ENCODE data around the gene CHST8. TPM values are rescaled to one million over a fixed set of nuclear protein-coding genes. Genes with fewer than 3 reads are reported as not detected.

Gene CHST8
- total RNA-seq, 2 donors from 2014 or later, result not detected

DNA sequence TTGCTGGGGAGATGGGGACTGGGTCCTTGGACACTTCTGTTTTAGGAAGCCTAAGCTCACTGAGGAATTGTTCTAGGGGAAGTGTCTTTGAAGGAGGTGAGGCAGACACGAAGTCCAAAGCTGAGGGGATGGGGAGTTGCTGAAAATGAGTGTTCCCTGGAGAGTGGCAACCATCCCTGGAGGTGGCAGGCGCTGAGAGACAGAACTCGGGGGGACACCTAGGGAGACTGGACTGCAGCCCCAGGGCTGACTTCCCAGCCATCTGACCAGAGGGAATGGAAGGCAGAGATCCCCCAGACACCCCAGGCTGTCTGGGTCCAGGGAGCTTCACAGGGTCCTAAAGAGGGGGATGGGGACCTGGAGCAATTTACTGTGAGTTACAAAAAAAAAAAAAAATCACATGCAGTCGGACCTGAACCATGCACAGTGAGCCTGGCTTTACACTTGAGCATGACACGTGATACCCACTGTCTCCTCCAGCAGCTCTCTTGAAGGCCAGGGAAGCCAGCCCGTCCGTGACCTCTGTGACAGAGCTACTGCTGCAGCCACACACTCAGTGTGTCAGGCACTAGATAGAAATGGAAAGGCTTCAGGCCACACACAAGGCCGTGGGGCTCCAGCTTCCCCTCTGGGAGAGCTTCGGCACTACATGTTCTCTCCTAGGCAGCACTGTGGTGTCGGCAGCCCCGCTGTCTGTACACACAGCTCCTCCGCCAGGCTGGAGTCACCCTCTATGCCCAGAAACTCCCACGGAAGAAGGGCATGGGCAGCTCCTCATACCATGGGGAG is 97.8 kb downstream of the CHST8 start:
- no peak for DNase-seq (ENCODE audit: low spot score)
- no peak overlapping the region for H3K4me3 Mint-ChIP-seq
- ATAC-seq, result no peak
- H3K27me3 Mint-ChIP-seq, result peaks cover 13 to 18% of the 10 kb centered on the region in 2 donors
- no peaks in the 10 kb centered on the region for H3K9me3 Mint-ChIP-seq
- no peaks in the 10 kb centered on the region for H3K36me3 Mint-ChIP-seq
- no peaks in the 10 kb centered on the region for H3K4me1 Mint-ChIP-seq (ENCODE audit: low read depth in 2 of 2)
- no peak overlapping the region for H3K27ac Mint-ChIP-seq

- Mint-ChIP-seq H3K4me1 (ENCODE audit: low read depth in 2 of 2) (no peaks in the 10 kb centered on the region), H3K36me3 (no peaks in the 10 kb centered on the region), H3K9me3 (no peaks in the 10 kb centered on the region), H3K27me3 (peaks cover 12 to 13% of the 10 kb centered on the region in 2 donors), H3K27ac (no peak overlapping the region), H3K4me3 (no peak overlapping the region)
- ATAC-seq (no peak), DNase-seq (ENCODE audit: low spot score) (no peak)
These were observed 98.4 kb downstream of the CHST8 start for GRCh38 chr19:33720155-33720493.

- Mint-ChIP-seq H3K27me3 (peaks cover 11 to 13% of the 10 kb centered on the region in 2 donors), H3K9me3 (no peaks in the 10 kb centered on the region), H3K36me3 (no peaks in the 10 kb centered on the region), H3K27ac (no peak overlapping the region), H3K4me3 (no peak overlapping the region), H3K4me1 (ENCODE audit: low read depth in 2 of 2) (no peaks in the 10 kb centered on the region)
- DNase-seq (ENCODE audit: low spot score), result no peak
- no peak for ATAC-seq
These were observed 99.2 kb downstream of the CHST8 start for GRCh38 chr19:33720691-33721682.

GRCh38 chr19:33721735-33722297 is 100.1 kb downstream of the CHST8 start:
- no peaks in the 10 kb centered on the region for H3K9me3 Mint-ChIP-seq
- no peaks in the 10 kb centered on the region for H3K36me3 Mint-ChIP-seq
- no peak for DNase-seq (ENCODE audit: low spot score)
- H3K4me1 Mint-ChIP-seq (ENCODE audit: low read depth in 2 of 2), result no peaks in the 10 kb centered on the region
- no peak for ATAC-seq
- H3K4me3 Mint-ChIP-seq, result no peak overlapping the region
- no peak overlapping the region for H3K27ac Mint-ChIP-seq
- H3K27me3 Mint-ChIP-seq, result peaks cover 11 to 13% of the 10 kb centered on the region in 2 donors

- Mint-ChIP-seq H3K4me3 (no peak overlapping the region), H3K9me3 (no peaks in the 10 kb centered on the region), H3K27ac (no peak overlapping the region), H3K27me3 (peaks cover 11 to 13% of the 10 kb centered on the region in 2 donors), H3K36me3 (no peaks in the 10 kb centered on the region), H3K4me1 (ENCODE audit: low read depth in 2 of 2) (no peaks in the 10 kb centered on the region)
- no peak for ATAC-seq
- no peak for DNase-seq (ENCODE audit: low spot score)
These were observed 100.9 kb downstream of the CHST8 start for GRCh38 chr19:33722456-33723239.

DNA sequence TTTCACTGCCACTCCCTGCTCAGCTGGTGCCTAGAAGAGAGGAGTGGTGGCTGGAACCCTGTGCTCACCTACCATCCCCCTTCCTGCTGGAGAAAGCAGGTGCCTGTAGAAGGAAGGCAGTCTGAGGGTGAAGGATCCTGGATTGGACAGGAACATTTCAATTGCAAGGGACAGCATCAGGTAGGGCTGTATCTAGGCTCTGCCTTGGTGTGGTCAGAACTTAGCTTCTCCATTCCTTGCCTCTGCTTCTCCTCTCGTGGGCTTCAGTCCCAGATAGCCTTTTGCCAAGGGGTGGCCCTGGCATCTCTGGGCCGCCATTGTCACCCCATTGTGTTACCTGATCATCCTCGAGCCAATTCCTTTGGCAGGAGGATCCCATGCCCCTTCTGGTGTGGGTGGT is 101.8 kb downstream of the CHST8 start:
- ATAC-seq, result no peak
- no peaks in the 10 kb centered on the region for H3K4me1 Mint-ChIP-seq (ENCODE audit: low read depth in 2 of 2)
- H3K27ac Mint-ChIP-seq, result no peak overlapping the region
- no peak overlapping the region for H3K4me3 Mint-ChIP-seq
- H3K27me3 Mint-ChIP-seq, result peaks cover 12 to 13% of the 10 kb centered on the region in 2 donors
- no peak for DNase-seq (ENCODE audit: low spot score)
- no peaks in the 10 kb centered on the region for H3K9me3 Mint-ChIP-seq
- H3K36me3 Mint-ChIP-seq, result no peaks in the 10 kb centered on the region

GRCh38 chr19:33724021-33724720 is 102.4 kb downstream of the CHST8 start:
- Mint-ChIP-seq H3K4me3 (no peak overlapping the region), H3K36me3 (no peaks in the 10 kb centered on the region), H3K9me3 (no peaks in the 10 kb centered on the region), H3K27ac (no peak overlapping the region), H3K27me3 (peaks cover 10 to 13% of the 10 kb centered on the region in 2 donors), H3K4me1 (ENCODE audit: low read depth in 2 of 2) (no peaks in the 10 kb centered on the region)
- ATAC-seq, result no peak
- no peak for DNase-seq (ENCODE audit: low spot score)

GRCh38 chr19:33724721-33725060 is 102.9 kb downstream of the CHST8 start:
- no peaks in the 10 kb centered on the region for H3K36me3 Mint-ChIP-seq
- H3K27me3 Mint-ChIP-seq, result peaks cover 10 to 13% of the 10 kb centered on the region in 2 donors
- no peak overlapping the region for H3K4me3 Mint-ChIP-seq
- H3K27ac Mint-ChIP-seq, result no peak overlapping the region
- DNase-seq (ENCODE audit: low spot score) (no peak), ATAC-seq (peak in 1 of 2 donors; percentile 2)
- H3K4me1 Mint-ChIP-seq (ENCODE audit: low read depth in 2 of 2), result no peaks in the 10 kb centered on the region
- no peaks in the 10 kb centered on the region for H3K9me3 Mint-ChIP-seq

- H3K27ac Mint-ChIP-seq, result no peak overlapping the region
- H3K4me3 Mint-ChIP-seq, result no peak overlapping the region
- H3K36me3 Mint-ChIP-seq, result no peaks in the 10 kb centered on the region
- peaks cover 10 to 13% of the 10 kb centered on the region in 2 donors for H3K27me3 Mint-ChIP-seq
- ATAC-seq, result no peak
- no peak for DNase-seq (ENCODE audit: low spot score)
- no peaks in the 10 kb centered on the region for H3K4me1 Mint-ChIP-seq (ENCODE audit: low read depth in 2 of 2)
- no peaks in the 10 kb centered on the region for H3K9me3 Mint-ChIP-seq
These were observed 103.8 kb downstream of the CHST8 start for GRCh38 chr19:33725567-33725966.

DNA sequence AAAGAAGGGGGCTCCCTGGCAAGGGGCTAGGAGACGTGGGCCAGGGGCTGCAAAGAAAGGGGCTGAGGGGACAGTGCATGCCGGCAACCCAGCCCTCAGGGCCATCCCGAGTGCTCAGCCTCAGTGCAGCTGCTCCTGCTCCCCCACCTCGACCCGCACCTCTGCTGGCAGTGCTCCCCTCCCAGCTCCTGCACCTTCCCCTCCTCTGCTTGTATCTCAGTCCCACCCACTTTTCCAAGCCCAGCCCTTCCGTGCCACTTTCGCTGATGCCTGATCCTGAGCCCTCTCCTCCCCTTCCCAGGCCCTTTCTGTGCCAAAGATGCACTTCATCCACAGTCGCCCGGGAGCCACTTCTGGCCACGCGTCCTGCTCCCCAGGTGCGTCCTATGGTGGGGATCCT is 105.0 kb downstream of the CHST8 start:
- no peak overlapping the region for H3K27ac Mint-ChIP-seq

DNA sequence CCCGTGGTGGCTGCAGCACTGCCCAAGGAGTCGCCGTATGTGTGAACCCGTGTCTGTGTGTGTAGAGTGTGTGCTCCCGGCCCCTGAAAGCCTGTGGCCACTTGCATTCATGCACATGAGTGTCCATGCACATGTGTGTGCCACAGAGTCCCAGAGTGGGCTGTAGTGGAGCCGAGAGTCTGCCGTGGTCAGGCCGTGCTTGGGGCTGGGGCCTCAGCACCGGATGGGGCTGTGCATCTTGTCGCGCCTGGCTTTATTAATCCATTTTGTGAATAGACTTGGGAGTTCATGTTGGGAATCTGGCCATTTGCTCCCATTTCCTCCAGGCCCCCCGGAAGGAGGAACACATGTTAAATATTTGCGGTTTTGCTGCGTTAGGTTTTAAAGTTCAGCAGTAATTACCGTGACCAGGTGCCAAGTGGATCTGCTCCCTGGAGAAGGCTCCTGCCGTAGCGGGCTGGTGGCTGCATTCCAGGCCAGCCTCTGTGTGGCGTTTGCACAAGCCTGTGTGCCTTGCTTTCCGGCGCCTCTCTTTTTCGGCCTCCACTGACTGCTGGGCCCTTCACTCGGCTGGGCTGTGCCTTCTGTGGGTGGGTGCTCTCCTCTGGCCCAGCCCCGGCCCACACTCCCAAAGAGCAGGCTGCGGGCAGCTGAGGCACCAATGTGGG is 105.7 kb downstream of the CHST8 start:
- H3K4me3 Mint-ChIP-seq, result no peak overlapping the region
- peaks cover 0 to 5% of the 10 kb centered on the region in 2 donors for H3K27me3 Mint-ChIP-seq
- DNase-seq (ENCODE audit: low spot score), result no peak
- no peak overlapping the region for H3K27ac Mint-ChIP-seq
- ATAC-seq, result no peak
- H3K36me3 Mint-ChIP-seq, result no peaks in the 10 kb centered on the region
- H3K9me3 Mint-ChIP-seq, result no peaks in the 10 kb centered on the region
- H3K4me1 Mint-ChIP-seq (ENCODE audit: low read depth in 2 of 2), result no peaks in the 10 kb centered on the region

More for the DNA sequence above, 105.0 kb downstream of the CHST8 start:
- H3K27me3 Mint-ChIP-seq, result peaks cover 4 to 10% of the 10 kb centered on the region in 2 donors
- no peaks in the 10 kb centered on the region for H3K36me3 Mint-ChIP-seq
- H3K4me1 Mint-ChIP-seq (ENCODE audit: low read depth in 2 of 2), result no peaks in the 10 kb centered on the region
- H3K9me3 Mint-ChIP-seq, result no peaks in the 10 kb centered on the region
- no peak for DNase-seq (ENCODE audit: low spot score)
- H3K4me3 Mint-ChIP-seq, result no peak overlapping the region
- no peak for ATAC-seq

- no peak for DNase-seq (ENCODE audit: low spot score)
- Mint-ChIP-seq H3K36me3 (no peaks in the 10 kb centered on the region), H3K27me3 (peaks cover 0 to 5% of the 10 kb centered on the region in 2 donors), H3K27ac (no peak overlapping the region), H3K4me3 (no peak overlapping the region), H3K9me3 (no peaks in the 10 kb centered on the region), H3K4me1 (ENCODE audit: low read depth in 2 of 2) (no peaks in the 10 kb centered on the region)
- ATAC-seq, result no peak
These were observed 106.4 kb downstream of the CHST8 start for GRCh38 chr19:33728141-33728540.

Data from natural killer cell treated with Interleukin-12 subunit alpha and Interleukin-12 subunit beta and Interleukin-15 and Interleukin-18, amount 100 ng/mL, for 72 hours (primary cell).